Dermis blood vessel endothelial cell (primary cell): ENCODE data around the gene WDR44. TPM values are rescaled to one million over a fixed set of nuclear protein-coding genes. Genes with fewer than 3 reads are reported as not detected.
"Not testable (repeated sequence)": the region's sequence is repeated elsewhere in the genome, so short reads cannot be mapped to it uniquely, and the experiment has no call there.

Experiments used
- DNase-seq: peaks from one replicate; pipeline ENCODE4 v3.0.0; 2010
- total RNA-seq: library from RNA; depleted of rRNA; stranded (reverse); fragments of >200 nt; gene quantifications from 2 replicates; pipeline ENCODE4 v1.2.3, GENCODE V29; 2014

WDR44 gene
- 11.7 and 17.4 TPM in 2 replicates for total RNA-seq

- DNase-seq, result peak; percentile 95
Observed at GRCh38 chrX:118345464-118346257, at the start of gene WDR44. TSS of gene WDR44 (plus strand) at chrX:118346106. CDS start at chrX:118346504, 398 bp downstream.

DNA sequence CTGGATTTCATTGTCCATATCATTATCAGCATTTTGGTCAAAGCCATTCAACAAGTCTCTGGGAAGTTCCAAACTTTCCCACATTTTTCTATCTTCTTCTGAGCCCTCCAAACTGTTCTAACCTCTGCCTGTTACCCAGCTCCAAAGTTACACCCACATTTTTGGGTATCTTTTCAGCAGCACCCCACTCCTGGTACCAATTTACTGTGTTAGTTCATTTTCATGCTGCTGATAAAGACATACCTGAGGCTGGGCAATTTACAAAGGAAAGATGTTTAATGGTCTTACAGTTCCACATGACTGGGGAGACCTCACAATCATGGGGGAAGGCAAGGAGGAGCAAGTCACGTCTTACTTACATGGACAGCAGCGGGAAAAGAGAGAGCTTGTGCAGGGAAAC, 40.1 kb upstream of the WDR44 start:
- DNase-seq, result not testable (repeated sequence)

DNA sequence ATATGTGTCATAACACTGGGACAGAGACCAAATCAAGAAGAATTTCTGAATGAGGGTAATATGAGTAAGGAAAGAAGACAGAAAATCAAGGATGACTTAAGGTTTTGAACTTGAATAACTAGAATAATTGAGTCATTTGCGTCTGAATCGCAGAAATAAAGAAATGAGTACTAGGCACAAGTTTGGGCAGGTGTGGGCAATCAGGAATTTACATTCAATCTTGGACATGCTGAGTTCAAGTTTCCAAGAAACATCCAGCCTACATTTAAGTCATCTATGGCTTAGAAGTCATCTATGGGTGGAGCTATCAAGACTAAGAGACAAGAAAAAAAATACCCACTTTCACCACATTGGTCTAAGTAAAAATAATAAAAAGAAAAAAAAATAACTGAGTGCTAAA, 30.4 kb upstream of the WDR44 start:
- no peak for DNase-seq

DNA sequence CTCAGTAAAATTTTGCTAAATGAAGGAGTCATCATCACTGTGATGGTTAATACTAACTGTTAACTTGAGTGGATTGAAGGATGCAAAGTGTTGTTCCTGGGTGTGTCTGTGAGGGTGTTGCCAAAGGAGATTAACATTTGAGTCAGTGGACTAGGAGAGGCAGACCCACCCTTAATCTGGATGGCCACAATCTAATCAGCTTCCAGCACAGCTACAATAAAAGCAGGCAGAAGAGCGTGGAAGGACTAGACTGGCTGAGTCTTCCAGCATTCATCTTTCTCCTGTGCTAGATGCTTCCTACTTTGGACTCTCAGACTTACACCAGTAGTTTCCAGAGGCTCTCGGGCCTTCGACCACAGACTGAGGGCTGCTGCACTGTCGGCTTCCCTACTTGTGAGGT, 21.3 kb upstream of the WDR44 start:
- DNase-seq, result no peak

DNA sequence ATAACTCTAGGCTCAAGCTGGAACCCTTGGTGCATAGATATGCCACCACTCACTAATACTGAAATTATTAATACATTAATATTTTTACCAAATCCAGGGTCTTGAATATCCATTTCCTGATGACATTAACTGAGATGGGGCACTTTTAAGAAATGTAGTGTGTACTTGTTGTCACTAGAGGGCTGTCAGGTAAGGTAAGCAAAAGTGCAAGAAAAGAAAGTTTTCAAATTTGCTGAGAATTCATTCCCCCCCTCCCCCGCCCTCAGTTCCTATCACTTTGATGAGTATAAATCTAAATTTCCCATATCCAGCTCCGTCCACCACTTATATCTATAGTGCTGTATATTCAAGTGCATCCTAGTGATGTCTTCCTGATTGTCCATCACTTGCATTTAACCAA, 20.5 kb upstream of the WDR44 start:
- DNase-seq, result peak; percentile 24

DNA sequence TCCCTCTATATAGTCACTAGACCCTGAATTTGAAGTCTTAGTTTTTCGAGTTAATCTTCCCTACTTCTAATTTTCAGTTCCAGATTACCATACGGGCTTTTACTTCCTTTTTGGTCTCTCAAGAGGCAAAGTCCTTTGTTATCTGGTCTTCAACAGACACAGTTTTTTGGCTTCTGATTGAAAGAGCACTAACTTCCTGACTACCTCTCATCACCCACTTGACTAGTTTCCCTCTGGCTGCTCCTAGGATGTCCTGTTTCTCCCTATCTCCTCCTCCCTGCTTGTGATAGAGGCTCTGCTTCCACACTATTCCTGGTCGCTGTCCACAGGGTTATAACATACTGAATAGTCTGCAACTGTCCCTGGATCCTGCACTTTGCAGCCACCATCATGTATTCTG, 16.7 kb upstream of the WDR44 start:
- no peak for DNase-seq

- no peak for DNase-seq
Observed at GRCh38 chrX:118337687-118338086, 8.2 kb upstream of the WDR44 start.

GRCh38 chrX:118338930-118339329, 7.0 kb upstream of the WDR44 start:
- DNase-seq, result no peak

- no peak for DNase-seq
Observed at GRCh38 chrX:118345045-118345463, 852 bp upstream of the WDR44 start.

GRCh38 chrX:118346258-118347094, 570 bp downstream of the WDR44 start:
- peak; percentile 48 for DNase-seq

DNA sequence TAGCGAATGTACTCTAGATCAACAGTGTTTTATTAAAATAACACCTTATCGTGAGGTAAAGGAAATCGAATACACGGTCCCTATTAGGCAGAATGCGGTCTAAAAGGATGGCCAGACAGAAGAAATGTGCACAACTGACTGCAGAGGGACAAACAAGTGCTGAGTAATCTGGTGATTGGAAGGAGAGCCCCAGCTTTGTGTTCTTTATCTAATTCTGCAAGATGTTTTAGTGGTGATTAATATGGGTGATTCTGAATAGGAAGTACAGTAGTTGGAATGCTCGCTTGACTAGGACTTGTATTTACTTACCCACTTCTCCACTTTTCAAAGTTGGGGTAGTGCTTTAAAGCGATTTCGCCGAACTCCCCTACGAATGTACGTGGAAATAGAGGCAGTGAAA, 1.2 kb downstream of the WDR44 start:
- DNase-seq, result peak; percentile 54

GRCh38 chrX:118347736-118348135, 1.8 kb downstream of the WDR44 start:
- DNase-seq, result no peak

DNA sequence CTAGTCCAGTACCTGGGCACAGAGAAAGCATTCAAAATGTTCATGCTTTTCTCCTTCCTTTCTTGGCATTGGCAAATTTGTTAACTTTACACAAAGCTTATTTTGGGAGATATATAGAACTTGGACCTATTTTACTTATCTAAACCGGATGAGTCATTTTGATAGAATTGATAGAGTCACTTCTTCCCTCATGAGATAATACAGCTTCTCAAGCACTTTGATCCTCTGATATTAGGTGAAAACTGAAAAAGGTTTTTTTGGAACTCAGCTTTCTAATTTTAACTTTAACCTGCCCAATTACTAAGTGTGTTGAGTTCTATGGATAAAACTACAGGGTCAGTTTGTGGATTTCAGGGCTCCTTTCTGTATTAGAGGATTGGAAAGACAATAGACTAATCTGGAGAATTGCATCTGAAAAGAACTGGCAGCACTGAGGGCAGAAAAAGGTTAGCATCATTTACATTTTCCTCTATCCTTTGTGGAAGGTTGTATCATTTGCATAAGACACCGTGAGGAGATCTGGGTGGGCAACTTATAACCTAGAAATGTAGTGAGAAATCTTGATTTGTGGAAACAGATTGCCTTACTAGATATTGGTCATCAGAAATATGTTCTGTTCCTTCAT, 2.4 kb downstream of the WDR44 start:
- no peak for DNase-seq

GRCh38 chrX:118349188-118349587, 3.3 kb downstream of the WDR44 start:
- no peak for DNase-seq

GRCh38 chrX:118350221-118350620, 4.3 kb downstream of the WDR44 start:
- peak; percentile 25 for DNase-seq

- peak; percentile 29 for DNase-seq
Observed at GRCh38 chrX:118350706-118351105, 4.8 kb downstream of the WDR44 start.

GRCh38 chrX:118352566-118352965, 6.7 kb downstream of the WDR44 start:
- no peak for DNase-seq

GRCh38 chrX:118353081-118353850, 7.4 kb downstream of the WDR44 start:
- DNase-seq, result no peak

- DNase-seq, result peak; percentile 47
Observed at GRCh38 chrX:118355225-118355920, 9.5 kb downstream of the WDR44 start.

- DNase-seq, result peak; percentile 83
Observed at GRCh38 chrX:118356154-118356701, 10.3 kb downstream of the WDR44 start.

- DNase-seq, result peak; percentile 20
Observed at GRCh38 chrX:118360429-118361125, 14.7 kb downstream of the WDR44 start.
